Measurements from ENCODE around the gene TSHR.

GRCh38 chr14:81102217-81102616 is 146.8 kb downstream of the TSHR start:
- TF ChIP-seq POLR2AphosphoS5 (IDR thresholded peaks at IDR 0.05; ENCODE audit: borderline replicate concordance, low read depth, low read length) (no peak), EZH2 (IDR thresholded peaks at IDR 0.05) (no peak)

Data from SK-N-MC (cell line).